ENCODE measurements around the gene PRPF38A.
A peak's percentile ranks its signal among the peaks of the same experiment; 100 is the strongest.

The PRPF38A gene

DNA sequence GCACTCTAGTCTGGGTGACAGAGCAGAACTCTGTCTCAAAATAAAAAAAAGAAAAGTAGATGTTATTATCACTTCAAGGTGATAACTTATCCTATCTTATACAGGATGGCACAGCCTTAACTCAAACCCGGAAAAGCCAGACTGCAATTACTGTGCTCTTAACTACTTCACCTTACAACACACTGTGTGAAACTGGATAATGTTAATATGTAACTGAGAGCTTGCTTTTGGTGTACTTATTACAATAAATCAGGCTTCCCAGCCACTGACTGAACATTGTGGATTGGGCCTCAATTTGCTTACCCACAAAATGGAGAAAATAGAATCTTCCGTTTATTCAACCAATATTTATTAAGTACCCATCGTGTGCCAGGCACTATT, 1.6 kb upstream of the PRPF38A start:
- DNase-seq: no peak

DNA sequence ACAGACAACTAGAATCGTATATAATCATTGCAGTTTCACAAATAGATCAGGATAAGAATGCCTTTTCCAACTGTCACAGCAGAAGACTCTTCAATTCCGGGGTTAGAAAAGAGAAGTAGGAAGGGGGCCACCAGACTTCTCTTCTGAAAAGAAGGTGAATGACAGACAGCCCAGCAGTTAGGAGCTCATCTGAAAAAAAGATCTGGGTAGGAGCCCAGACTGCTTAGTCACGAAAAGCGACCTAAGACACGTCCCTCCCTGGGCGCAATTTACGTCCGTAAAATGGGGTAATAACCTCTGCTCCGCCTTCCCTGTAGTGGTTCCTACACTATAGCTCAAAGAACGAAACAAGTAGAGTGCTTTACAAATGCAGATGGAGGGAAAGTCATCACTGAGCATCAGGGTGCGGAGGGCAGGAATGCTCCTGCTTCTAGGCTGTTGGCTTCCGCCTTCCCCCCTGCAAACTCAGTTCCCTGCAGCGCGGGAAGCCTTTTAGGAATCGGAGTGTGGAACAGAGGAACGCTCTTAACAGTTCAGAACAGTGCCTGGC, 761 bp upstream of the PRPF38A start:
- peak; percentile 55 for DNase-seq

DNA sequence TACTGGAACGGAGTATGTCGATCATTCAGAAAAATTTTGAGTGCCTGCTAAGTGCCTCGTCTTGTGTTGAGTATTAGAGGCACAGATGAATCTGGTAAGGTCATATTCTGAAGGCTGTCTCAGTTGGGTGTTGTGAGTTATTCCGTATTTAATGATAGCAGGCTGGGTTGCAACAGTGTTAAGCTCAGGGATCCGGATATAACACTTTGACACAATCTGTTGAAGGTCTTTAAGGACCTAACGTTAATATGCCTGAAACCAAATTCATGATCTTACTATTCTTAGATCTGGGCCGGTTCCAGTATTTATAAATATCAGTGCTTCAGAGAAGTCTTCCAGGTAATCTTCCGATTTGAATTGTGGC, 555 bp downstream of the PRPF38A start:
- no peak for DNase-seq

- DNase-seq: no peak
Measured at GRCh38 chr1:52413410-52413989, 9.1 kb downstream of the PRPF38A start.

DNA sequence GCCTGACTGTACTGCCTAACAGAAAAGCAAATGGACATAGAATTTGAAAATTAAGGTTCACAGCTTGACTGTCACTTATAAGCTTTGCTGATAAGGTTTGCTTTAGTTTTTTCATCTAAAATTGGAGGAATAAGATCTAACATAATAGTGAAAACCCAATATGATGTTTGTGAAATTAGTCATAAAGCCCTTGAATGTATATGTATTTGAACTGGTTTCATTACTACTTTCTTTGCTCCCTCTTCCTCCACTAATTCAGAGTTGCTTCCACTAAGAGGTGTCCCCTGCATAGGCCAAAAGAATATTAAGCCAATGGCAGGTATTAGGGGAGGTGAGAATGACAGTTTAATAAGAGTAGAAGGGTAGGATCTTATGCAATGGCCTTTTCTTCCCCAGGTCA, 10.5 kb downstream of the PRPF38A start:
- no peak for DNase-seq

DNA sequence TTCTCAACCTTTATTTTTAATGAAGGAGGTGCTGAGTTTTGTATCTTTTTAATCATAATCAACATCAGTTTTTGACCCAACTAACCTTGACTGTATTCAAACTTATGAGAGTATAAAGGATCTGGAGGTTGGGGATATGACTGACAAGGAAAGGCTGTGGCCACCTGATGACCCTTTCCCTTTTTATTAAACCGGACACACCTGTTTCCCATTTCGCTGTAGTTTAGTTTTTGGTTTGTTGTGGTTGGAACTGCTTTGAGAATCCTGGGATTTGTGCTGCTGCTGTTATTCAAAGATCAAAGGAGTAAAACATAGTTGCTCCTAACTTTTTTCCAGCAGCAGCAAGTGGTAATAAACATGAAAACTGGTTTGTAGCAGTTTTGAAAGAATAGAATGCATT, 12.4 kb downstream of the PRPF38A start:
- DNase-seq: no peak

DNA sequence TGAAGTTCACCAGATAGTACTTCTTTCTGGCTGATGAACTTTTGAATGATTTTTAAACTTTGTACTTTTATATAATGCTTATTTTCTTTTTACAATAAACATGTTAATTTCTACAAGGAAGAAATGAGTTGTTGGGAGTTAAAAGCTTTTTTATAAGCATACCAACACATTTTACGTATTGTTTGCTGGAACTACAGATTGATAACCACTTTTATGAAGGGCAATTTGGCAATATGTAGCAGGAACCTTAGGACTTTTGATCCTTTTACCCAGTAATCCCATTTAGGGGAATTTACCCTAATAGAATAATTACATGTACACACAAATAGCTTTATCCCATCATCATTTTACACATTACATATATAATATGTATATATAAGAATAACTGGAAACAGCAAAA, 16.3 kb downstream of the PRPF38A start:
- no peak for DNase-seq

DNA sequence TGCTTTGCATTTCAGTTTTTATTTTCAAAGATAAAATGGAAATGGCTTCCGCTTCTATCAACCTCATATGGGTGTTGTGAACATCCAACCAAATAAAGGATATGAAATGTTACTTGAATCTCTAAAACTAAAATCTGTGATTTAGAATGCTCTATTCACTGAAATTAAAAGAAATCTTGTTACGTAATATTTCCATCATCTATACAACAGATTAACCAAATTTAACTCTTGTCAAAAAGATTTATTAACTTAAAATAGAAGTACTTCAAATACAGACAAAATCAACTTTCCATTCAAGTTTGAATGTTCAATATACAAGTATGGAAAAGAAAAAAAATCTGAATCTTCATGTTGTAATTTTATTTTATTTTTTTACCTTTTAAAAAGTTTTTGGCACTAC, 18.7 kb downstream of the PRPF38A start:
- DNase-seq: no peak

GRCh38 chr1:52423771-52424170, 19.4 kb downstream of the PRPF38A start:
- DNase-seq: peak; percentile 57

DNA sequence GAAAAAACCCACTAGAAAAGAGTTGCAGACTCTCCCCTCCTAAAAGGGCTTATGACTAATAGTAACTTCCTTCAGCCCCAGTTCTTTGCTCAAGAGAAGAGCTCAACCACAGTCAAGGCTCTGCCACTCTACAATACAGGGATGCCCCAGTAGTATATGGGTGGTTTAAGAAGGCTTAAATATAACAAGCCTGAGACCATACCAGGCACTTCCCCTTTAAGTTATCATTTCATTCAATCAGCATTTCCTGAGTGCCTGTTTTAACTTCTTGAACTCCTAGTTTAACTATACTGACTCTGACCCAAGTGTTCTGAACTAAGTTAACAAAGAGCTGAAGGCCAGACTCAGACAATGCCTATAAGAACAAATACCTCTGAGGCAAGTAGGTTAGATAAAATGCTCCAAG, 19.8 kb downstream of the PRPF38A start:
- DNase-seq: no peak

- no peak for DNase-seq
Measured at GRCh38 chr1:52424813-52425212, 20.4 kb downstream of the PRPF38A start.

- no peak for DNase-seq
Measured at GRCh38 chr1:52426371-52426770, 22.0 kb downstream of the PRPF38A start.

DNA sequence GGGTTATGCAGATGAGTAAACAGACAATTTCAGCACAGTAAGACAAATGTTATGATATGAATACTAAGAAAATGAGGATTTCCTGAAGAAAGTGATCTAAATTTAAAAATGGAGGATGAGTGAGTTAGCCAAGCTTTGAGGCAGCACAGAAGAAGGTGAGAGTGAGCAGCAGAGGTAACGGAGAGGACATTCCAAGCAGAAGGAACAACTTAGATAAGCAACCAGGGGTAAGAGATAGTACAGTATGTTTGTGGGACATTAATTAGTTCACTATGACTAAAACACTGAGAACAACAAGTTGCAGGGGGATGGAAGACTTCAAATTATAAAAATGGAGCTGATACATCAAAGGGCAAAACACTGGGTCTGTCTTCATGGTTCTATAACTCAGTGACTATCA, 22.8 kb downstream of the PRPF38A start:
- no peak for DNase-seq

GRCh38 chr1:52432807-52433206, 28.4 kb downstream of the PRPF38A start:
- DNase-seq: no peak

GRCh38 chr1:52435211-52435610, 30.8 kb downstream of the PRPF38A start:
- DNase-seq: no peak

- DNase-seq: no peak
Measured at GRCh38 chr1:52435650-52436049, 31.2 kb downstream of the PRPF38A start.

- no peak for DNase-seq
Measured at GRCh38 chr1:52436817-52437216, 32.4 kb downstream of the PRPF38A start.

GRCh38 chr1:52439976-52440375, 35.6 kb downstream of the PRPF38A start:
- DNase-seq: no peak

DNA sequence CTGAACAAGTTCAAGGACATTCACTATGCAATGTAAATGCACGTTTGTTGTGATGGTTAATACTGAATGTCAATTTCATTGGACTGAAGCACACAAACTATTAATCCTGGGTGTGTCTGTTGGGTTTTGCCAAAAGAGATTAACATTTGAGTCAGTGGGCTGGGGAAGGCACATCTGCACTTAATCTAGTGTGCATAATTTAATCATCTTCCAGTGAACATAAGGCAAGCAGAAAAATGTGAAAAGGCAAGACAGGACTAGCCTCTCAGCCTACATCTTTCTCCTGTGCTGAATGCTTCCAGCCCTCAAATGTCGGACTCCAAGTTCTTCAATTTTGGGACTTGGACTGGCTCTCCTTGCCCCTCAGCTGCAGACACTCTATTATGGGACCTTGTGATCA, 40.1 kb downstream of the PRPF38A start:
- no peak for DNase-seq

DNA sequence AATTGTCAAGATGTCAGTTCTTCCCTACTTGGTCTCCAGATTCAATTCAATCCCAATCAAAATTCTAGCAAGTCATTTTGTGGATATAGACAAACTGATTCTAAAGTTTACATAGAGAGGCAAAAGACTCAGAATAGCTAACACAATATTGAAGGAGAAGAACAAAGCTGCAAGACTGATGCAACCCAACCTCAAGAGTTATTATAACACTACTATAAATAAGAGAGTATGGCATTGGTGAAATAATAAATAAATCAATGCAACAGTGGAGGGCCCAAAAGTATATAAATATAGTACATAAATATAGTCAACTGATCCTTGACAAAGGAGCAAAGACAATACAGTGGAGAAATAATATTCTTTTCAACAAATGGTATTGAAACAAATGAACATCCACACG, 49.7 kb downstream of the PRPF38A start:
- no peak for DNase-seq

- DNase-seq: no peak
Measured at GRCh38 chr1:52454779-52455178, 50.4 kb downstream of the PRPF38A start.

DNA sequence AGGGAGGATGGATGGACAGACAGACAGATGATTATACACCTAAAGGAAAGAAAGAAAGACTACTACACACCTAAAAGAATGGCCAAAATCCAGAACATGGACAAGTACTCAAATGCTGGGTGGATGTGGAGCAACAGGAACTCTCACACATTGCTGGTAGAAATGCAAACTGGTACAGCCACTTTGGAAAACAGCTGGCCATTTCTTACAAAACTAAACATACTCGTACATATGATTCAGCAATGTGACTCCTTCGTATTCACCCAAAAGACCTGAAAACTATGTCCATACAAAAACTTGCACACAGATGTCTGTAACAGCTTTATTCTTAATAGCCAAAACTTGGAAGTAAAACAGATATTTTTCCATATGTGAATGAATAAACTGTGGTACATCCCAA, 51.3 kb downstream of the PRPF38A start:
- DNase-seq: no peak

DNA sequence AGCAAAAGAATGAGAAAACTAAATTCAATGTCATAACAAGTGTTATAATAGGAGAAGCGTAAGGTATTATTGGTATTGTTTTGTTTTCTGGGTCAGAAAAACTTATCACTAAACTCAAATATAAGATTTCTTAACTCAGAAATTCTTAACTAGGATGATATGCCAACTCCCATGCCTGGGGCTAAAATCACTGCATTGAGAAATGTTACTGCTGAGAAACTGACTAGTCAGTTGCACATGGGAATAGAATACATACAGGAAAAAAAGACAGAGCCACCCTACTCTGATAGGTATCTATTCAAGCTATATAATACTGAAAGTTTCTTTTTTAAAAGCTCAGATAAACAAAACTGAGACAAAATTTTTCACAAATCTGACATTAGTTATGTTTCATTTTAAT, 56.3 kb downstream of the PRPF38A start:
- DNase-seq: no peak

DNA sequence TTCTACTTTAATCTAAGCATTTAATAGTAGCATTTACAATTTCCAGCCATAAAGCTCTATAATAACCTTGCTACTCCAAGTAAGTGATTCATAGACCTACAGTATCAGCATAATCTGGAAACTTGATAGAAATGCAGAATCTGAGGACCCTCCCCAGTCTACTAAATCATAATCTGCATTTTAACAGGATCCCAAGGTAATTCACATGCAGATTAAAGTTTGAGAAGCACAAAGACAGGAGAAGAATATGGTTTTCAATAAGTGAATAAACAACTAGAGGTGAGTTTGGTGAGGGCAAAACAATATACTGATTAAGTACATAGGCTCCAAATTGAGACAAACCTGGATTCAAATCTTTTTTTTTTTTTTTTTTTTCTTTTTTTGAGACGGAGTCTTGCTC, 57.4 kb downstream of the PRPF38A start:
- no peak for DNase-seq

GRCh38 chr1:52463891-52464290, 59.5 kb downstream of the PRPF38A start:
- DNase-seq: no peak

- DNase-seq: no peak
Measured at GRCh38 chr1:52469108-52469507, 64.7 kb downstream of the PRPF38A start.

Measured in activated naive CD4-positive, alpha-beta T cell treated with anti-CD3 and anti-CD28 coated beads, Interleukin-2, amount 50 U/mL, for 16 hours (primary cell).